Activated CD4-positive, alpha-beta T cell treated with anti-CD3 and anti-CD28 coated beads, Interleukin-2, Interleukin-6, amounts not matched to agents 100 ng/mL and 50 ng/mL, durations not matched to agents 16 hours and 8 hours (primary cell): Measurements from ENCODE around the gene TDRD6.
A peak's percentile ranks its signal among the peaks of the same experiment; 100 is the strongest.

ENCODE experiments used
- DNase-seq: peaks from one replicate; pipeline ENCODE4 v3.0.0-alpha.2; 2020

The TDRD6 gene

DNA sequence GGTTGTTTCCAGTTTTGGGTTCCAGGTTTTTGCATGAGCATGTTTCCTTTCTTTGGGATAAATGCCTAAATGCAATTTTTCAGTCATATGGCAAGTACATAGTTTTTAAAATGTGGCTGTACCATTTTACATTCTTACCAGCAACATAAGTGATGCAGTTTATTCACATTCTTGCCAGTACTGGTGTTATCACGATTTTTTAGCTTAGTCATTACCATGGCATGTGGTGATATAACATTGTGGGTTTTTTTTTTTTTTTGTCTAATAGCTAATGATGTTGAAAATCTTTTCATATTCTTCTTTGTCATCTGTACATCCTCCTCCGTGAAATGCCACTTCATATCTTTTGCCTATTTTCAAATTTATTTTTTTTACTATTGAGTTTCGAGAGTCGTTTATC lies 2.9 kb upstream of the TDRD6 start:
- no peak for DNase-seq

DNA sequence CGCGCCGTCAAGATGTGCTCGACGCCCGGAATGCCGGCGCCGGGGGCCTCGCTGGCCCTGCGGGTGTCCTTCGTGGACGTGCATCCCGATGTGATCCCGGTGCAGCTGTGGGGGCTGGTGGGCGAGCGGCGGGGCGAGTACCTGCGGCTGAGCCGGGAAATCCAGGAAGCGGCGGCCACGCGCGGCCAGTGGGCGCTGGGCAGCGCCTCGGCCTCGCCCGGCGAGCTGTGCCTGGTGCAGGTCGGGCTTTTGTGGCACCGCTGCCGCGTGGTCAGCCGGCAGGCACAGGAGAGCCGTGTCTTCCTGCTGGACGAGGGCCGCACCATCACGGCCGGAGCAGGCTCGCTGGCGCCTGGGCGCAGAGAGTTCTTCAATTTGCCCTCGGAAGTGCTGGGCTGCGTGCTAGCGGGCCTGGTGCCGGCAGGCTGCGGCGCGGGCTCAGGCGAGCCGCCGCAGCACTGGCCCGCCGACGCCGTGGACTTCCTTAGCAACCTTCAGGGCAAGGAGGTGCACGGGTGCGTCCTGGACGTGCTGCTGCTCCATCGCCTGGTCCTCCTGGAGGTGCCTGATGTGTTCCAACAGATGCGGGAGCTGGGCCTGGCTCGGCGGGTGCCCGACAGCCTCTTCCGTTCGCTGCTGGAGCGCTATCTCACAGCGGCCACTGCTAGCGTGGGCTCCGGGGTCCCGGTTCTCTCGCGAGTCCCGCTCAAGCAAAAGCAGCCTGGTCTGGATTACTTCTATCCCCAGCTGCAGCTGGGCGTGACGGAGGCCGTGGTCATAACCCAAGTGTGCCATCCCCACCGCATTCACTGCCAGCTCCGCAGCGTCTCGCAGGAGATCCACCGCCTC lies 656 bp downstream of the TDRD6 start:
- DNase-seq = no peak

DNA sequence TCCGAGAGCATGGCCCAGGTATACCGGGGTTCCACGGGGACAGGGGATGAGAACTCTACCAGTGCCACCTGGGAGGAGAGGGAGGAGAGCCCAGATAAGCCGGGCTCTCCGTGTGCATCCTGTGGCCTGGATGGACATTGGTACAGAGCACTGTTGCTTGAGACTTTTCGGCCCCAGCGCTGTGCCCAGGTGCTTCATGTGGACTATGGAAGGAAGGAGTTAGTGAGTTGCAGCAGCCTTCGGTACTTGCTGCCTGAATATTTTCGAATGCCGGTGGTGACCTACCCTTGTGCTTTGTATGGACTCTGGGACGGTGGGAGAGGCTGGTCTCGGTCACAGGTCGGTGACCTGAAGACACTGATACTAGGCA lies 1.3 kb downstream of the TDRD6 start:
- DNase-seq = no peak

DNA sequence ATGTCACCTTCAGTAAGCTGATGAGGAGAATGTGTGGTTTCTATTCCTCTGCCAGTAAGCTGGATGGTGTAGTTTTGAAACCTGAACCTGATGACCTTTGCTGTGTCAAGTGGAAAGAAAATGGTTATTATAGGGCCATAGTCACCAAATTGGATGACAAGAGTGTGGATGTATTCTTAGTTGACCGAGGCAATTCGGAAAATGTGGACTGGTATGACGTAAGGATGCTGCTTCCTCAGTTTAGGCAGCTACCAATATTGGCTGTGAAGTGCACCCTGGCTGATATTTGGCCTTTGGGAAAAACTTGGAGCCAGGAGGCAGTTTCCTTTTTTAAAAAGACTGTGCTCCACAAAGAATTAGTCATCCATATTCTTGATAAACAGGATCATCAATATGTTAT lies 2.0 kb downstream of the TDRD6 start:
- DNase-seq = no peak

DNA sequence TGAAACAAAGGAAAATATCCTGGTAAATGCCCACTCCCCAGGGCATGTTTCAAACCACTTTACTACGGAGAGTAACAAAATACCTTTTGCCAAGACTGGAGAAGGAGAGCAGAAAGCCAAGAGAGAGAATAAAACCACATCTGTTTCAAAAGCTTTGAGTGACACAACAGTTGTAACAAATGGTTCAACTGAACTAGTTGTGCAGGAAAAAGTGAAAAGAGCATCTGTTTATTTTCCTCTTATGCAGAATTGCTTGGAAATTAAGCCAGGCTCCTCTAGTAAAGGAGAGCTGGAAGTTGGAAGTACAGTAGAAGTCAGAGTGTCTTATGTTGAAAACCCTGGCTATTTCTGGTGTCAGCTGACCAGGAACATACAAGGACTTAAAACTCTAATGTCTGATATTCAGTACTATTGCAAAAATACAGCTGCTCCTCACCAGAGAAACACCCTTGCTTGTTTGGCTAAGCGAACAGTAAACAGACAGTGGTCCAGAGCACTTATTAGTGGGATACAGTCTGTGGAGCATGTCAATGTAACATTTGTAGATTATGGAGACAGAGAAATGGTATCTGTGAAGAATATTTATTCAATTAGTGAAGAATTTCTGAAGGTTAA lies 2.6 kb downstream of the TDRD6 start:
- DNase-seq = no peak

DNA sequence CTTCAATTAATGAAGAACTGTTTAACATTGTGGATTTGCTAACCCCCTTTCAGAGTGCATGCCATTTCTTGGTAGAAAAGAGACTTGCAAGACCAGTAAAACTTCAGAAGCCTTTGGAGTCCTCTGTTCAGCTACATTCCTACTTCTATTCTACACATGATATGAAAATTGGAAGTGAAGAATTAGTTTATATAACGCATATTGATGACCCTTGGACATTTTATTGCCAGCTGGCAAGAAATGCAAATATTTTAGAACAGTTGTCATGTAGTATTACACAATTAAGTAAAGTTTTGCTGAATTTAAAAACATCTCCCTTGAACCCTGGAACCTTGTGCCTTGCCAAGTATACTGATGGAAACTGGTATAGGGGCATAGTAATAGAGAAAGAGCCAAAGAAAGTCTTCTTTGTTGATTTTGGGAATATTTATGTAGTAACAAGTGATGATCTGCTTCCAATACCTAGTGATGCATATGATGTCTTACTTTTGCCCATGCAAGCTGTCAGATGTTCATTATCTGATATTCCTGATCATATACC lies 3.3 kb downstream of the TDRD6 start:
- no peak for DNase-seq

DNA sequence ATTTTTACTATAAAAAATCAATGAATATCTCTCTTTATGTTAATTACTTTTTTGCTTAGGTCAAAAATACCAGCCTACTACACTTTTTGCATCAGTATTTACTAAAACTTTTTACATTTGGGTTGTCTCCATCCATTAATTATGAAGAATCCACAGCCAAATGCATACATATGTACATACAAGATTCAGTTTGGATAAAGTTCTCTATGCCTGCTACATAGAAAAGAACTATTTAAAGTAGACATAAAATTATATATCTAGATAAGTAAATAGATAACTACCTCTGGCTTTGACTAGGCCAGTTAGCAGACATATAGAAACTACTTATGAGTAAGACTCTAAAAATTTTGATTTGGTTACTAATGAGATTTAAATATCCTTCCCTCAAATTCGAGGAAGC lies 12.3 kb downstream of the TDRD6 start:
- no peak for DNase-seq

DNA sequence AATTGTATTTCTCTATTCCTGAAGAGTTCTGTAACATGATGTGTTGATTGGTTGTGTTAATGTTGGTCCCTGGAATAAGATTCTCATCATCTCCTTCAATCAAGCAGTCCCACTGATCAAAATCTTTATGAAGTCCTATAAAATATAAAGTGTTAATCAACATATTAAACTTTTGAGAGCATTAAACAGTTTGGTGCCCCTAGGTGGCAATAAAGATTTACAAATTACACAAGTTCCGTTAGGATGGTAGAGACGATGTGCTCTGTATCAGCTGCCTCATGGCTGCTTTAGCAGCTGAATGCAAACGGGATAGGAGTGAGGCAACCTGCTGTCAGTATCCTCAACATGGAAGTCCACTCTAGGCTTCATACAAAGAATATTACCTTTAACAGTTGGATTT lies 16.9 kb downstream of the TDRD6 start:
- peak; percentile 1 for DNase-seq

DNA sequence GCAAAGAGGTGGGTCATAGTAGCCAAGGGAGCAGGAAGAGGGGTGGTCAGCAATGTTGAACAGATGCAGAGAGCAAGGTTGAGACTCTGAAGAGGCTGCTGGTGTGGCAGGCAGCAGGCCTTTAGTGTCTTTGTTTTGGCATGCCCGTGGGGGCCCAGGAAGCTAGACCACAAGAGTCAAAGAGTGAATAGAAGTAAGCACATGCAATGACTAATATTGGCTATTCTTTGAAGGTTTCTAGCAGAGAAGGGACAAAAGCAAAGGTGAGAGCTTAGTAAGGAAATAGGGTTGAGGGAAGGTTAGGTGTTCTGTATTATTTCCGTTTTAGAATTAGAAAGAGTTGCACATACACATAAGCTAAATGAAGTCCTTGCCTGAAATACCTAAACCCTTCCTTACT lies 18.8 kb downstream of the TDRD6 start:
- peak; percentile 15 for DNase-seq

DNA sequence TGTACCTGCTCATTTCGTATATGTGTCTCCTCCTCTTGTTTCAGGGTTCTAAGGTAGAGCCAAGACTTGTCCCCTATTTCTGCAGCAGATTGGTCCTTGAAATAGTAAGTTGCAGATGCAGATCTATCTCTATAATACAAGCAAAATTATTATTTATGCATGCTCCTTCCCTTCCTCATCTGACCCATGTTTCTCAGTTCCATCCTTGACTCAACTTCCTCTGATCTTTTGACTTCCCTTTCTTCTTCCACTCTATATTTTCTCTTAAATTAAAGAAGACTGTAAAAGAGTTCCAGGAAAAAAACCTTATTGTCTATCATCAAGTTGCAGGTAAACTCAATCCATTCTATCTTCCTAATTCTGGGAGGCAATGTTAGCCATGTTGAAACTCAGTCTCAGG lies 23.8 kb downstream of the TDRD6 start:
- DNase-seq = no peak

DNA sequence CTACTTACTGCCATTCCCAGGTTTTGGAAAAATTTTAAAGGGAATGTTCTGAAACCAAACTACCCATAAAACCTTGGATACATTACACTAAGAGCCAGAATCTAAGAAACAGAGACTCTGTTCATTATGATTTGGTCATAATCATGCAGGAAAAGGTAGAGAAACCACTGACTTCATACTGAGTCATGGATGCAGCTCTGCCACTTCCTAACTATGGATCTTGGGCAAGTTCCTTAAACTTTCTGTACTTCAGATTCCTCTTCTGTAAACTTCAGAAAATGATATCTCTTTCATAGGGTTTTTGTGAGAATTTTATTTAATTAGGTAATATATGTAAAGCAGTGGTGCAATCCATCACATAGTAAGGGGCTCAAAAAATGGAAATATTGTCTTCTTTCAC lies 27.5 kb downstream of the TDRD6 start:
- DNase-seq = no peak

DNA sequence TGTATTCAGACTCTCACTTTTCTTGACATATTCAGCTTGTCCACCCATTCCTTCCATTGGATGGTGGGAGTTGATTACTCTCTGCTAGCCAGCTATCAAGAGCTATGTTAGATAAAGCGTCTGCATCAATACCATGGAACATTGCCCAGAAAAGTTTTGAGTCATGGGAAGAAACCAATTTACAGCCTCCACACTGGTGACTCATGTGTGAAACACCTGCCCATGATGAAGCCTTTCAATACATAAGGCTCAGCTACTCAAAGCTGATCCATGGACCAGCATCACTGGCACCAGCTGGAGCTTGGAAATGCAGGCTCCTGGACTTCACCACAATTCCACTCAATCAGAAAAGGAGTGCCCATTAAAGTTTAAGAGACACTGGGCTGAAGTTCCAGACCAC lies 31.4 kb downstream of the TDRD6 start:
- no peak for DNase-seq

DNA sequence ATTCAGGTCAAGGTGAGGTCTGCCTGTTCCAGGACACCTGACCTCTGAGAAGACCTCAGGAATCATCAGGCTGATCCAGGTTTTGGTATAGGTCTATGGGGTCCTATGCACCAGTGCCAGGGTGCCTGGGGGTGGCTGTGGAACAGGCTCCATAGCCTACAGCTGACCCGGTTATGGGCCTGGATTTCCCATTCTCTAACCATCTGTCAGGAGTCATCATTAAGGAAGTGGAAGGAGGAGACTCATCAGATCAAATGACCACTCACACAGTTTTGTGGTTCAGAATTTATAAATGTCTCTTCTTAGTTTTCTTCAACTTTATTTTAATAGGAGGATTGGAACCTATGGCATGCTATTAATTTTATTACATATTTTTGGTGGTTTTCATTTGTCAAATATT lies 32.7 kb downstream of the TDRD6 start:
- no peak for DNase-seq

DNA sequence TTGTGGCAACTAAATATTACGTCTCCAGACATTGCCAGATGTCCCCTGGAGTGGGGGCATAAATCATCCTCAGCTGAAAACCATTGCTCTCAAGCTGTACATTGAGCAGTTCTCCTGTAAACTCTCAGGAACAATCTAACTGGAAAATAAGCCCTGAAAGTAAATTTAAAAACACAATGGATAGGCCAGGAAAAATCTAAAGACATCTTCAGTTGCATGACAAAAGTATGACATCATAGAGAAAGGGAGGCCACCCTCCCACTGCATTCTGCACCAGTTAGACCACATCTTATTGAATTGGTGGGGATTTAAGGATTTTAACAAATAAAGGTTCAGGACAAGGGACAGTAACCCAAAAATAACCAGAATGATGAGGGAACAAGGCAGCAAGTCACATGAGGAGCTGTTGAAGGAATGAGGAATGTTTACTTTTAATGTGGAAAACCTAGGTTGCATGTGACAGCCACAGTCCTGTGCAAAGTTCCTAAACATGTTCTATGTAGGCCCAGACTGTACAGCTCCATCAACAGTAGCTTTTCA lies 42.2 kb downstream of the TDRD6 start:
- DNase-seq = no peak

DNA sequence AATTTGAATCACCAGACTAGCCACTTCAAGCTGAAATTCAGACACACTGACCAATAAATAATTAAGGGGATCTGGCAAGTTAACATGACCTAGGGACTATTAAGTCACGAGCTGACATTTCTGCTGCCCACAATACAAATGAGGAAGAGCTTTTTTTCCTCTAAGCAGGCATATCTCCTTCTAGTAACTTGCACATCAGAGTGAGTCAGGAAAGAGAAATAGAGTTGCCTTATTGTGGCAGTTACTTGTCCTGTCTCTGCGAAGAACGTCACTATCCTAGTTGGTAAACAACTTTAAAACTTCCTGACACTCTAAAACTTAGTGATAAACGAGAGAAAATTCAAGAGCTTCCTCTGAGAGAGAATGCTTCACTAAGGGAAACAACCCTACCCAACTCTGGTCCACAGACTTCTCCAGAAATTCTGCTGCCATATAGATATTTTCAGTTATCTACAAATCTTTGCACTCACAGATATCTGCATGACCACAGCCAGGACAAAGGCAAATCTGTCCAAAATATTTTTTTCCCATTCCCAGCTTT lies 43.3 kb downstream of the TDRD6 start:
- no peak for DNase-seq

DNA sequence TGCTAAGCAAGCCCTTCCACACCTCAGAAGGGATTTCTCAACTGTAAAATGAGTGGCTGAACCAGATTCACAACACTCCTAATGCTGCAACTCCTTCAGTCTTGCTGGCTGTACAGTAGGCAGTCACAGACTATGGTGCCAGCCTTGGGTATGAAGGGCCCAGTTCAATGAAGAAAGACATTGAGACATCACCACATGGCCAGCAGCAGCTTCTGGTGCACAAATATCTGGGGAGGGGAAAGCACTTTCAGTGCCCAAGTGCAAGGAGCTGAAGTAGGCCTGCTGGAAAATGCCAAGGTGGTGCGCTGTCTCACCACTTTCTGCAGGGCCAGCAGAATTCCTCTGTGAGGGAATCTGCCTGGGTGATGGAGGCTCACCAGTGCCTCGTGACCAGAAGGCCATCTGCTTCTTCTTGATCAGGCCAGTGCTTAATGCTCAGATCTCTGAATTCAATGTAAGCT lies 45.7 kb downstream of the TDRD6 start:
- DNase-seq = no peak

DNA sequence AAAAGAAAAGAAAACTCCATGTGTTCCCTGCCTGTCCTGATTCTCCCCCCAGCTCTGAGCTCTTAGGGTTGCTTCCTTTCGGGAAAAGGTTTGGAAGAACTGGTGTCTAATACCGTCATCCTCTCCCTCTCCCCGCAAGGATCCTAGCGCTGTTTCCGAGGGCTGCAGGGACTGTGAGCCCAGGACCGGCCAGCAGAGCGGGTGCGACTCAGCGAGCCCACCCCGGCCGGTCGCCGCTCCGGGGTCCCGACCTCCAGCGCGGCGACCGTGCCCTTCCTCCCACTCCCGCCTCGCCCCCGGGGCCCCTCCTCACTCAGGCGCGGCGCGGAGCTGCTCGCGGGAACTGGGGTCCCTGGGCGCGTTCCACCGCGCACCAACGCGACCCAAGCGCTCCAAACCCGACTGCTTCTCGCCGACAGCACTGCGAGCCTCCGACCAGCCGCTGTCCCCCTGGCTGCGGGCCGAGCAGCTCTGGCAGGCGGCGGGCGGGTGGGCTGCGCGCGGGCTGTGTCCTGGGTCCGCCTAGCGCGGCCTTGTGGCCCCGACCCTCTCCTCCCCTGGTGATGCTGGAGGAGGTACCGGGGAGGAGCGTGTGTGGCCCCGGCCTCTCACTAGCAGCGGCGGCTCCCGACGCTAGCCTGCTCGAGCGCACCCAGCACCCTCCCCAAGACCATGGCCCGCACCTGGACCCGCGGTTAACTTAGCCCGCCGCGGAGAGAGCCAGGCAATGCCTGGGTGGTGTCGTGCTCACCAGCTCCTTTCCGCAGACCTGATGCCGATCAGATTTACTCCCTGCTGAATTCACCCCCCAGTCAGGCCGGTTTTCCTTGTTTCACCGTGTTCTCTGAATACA lies 47.4 kb downstream of the TDRD6 start, which contains the start of gene PLA2G7:
Gene PLA2G7 (minus strand): TSS at position 509 of the 853 bp plus-strand sequence. CDS start 12,484 bp downstream, outside the sequence.
- DNase-seq = no peak

DNA sequence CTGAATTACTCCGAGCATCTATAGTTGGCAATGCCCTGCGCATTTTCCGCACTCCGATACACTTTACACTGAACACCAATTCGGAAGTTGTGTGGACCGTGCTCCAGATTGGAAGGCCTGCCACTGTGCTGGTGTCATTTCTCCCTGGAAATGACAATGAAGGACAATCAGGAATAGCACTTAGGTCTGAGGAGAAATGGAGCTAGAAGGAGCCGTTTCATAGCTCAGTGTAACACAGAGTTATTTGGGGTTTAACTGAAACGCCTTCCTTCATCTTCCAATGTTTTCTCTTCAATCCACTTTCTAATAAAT lies 48.0 kb downstream of the TDRD6 start:
- DNase-seq = no peak

DNA sequence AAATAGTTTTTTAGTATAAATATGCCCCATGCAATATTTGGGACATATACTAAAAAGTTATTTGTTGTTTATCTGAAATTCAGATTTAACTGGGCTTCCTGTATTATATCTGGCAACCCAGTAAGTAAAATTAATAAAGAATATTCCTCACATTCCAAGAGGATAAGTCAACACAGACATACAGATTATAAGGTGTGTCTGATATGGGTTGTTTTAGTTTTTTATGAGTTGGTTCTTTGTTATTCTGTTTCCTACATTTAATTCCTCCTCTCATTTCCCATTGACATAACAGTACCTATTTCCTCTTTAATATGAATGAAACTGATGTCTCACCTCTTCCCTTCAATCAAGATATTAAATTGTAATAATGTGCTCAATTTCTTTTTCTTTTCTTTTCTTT lies 49.2 kb downstream of the TDRD6 start:
- no peak for DNase-seq

DNA sequence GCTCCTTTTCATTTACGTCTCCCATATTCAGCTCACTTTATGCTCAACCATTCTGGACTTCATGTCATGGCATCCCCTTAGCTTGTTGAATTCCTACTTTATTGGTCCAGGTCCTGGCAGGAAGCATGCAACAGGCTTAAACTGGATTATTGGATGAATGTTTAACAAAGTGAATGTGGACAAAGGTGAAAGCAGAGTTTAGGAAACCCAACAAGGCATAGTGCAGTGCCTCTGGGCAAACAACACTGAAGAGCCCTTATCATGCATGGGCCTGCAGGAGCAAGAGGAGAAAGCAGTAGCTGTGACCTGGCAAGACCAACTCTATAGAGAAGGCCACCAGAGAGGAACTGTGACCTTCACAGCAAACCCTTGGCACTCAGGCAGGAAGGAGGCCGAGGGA lies 53.8 kb downstream of the TDRD6 start:
- DNase-seq = no peak

DNA sequence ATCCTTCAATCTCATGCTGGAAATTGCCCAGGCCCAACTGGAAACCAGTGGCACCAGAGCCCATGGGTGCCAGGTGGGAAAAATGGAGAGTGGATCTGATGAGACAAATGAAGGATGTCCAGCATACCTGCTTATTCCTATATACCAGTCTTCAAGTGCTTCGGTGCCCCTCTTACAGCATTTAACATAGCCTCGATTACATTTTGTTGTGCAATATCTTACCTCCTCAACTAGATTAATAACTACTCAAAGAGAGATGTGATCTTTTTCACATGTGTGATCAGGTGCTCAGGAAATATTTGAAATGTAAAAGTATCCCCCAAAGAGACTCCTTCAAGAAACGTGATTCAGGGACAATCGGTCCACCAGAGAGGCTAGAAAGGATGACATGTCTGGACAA lies 54.2 kb downstream of the TDRD6 start:
- no peak for DNase-seq

DNA sequence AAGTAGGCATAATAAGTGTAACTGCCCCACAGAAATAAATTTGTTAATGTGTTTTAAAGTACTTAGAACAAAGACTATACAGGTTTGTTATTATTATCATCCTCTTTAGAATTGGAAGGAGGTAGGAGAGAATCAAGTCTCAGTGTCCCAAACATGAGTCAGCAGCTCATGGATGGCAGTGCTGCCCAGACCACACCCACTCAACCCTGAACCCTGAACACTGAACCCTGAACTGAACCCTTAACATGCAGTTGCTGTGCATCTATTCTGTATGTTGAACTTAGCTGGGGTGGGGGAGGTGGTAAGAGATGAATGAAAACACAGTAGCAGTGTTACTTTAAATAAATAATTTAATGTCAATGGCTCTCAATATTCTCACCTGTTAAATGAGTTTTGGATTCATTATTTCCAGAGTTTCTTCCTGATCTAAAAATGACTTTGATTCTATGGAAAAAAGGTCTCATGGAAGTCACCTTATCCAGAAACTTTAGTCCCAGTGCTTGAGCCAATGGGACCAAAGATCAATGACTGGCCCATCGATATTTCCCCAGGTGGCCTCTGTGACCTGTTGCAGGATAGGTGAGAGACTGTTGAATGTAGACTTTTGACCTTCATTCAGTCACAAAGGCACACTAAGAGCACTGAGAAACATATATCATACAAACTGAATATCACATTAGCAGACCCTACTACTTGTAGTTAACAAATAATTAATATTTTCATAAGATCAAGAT lies 55.9 kb downstream of the TDRD6 start:
- no peak for DNase-seq
